ENCODE results near the gene SH2B3.

Gene SH2B3

GRCh38 chr12:111409780-111410430, 4.2 kb downstream of the SH2B3 start:
- DNase-seq = no peak

GRCh38 chr12:111410431-111411184, 4.9 kb downstream of the SH2B3 start:
- DNase-seq = no peak

- DNase-seq = no peak
Measured at GRCh38 chr12:111411185-111411764, 5.6 kb downstream of the SH2B3 start.

- DNase-seq = peak; percentile 29
Measured at GRCh38 chr12:111412007-111412829, 6.5 kb downstream of the SH2B3 start.

- no peak for DNase-seq
Measured at GRCh38 chr12:111412830-111413441, 7.2 kb downstream of the SH2B3 start.

- DNase-seq = no peak
Measured at GRCh38 chr12:111413442-111414086, 7.8 kb downstream of the SH2B3 start.

- no peak for DNase-seq
Measured at GRCh38 chr12:111414711-111415252, 9.1 kb downstream of the SH2B3 start.

- no peak for DNase-seq
Measured at GRCh38 chr12:111417290-111417689, 11.6 kb downstream of the SH2B3 start.

- DNase-seq = no peak
Measured at GRCh38 chr12:111417784-111418593, 12.3 kb downstream of the SH2B3 start.

- no peak for DNase-seq
Measured at GRCh38 chr12:111418594-111418880, 12.8 kb downstream of the SH2B3 start.

- no peak for DNase-seq
Measured at GRCh38 chr12:111419784-111420183, 14.1 kb downstream of the SH2B3 start.

GRCh38 chr12:111420494-111420893, 14.8 kb downstream of the SH2B3 start:
- DNase-seq = no peak

GRCh38 chr12:111424189-111424792, 18.6 kb downstream of the SH2B3 start:
- DNase-seq = no peak

- no peak for DNase-seq
Measured at GRCh38 chr12:111424793-111425251, 19.1 kb downstream of the SH2B3 start.

- no peak for DNase-seq
Measured at GRCh38 chr12:111425655-111426054, 19.9 kb downstream of the SH2B3 start.

GRCh38 chr12:111426344-111427185, 20.8 kb downstream of the SH2B3 start:
- DNase-seq = no peak

- no peak for DNase-seq
Measured at GRCh38 chr12:111427417-111428074, 21.8 kb downstream of the SH2B3 start.

GRCh38 chr12:111428081-111428727, 22.5 kb downstream of the SH2B3 start:
- DNase-seq = no peak

GRCh38 chr12:111428728-111429175, 23.0 kb downstream of the SH2B3 start:
- DNase-seq = no peak
